SU-DHL-6 (cell line): ENCODE results near the gene NEAT1.

ENCODE experiments used
- CTCF ChIP-seq: fragments of 200-600 bp; sonication (generic); IDR thresholded peaks from one replicate; pipeline ENCODE4 v1.5.1; 2017; ENCODE audit warnings: antibody characterized with exemption, mild to moderate bottlenecking, low read length, moderate library complexity; ENCODE audit not compliant: insufficient read depth, poor library complexity, severe bottlenecking
- EZH2phosphoT487 ChIP-seq: fragments of 200-600 bp; sonication (generic), shearing (Covaris generic); conservative IDR thresholded peaks from 2 replicates; pipeline ENCODE4 v1.6.1; 2018; ENCODE audit warnings: mild to moderate bottlenecking, antibody characterized with exemption, low read length, moderate library complexity, mixed read lengths

GRCh38 chr11:65389294-65389980 lies 33.2 kb upstream of the NEAT1 start:
- TF ChIP-seq CTCF: no peak
- no peak for TF ChIP-seq EZH2phosphoT487
